Measurements from ENCODE around the gene C1orf174.
"Not testable (repeated sequence)": the region's sequence is repeated elsewhere in the genome, so short reads cannot be mapped to it uniquely, and the experiment has no call there.

Gene C1orf174

GRCh38 chr1:3925762-3926161 lies 25.7 kb upstream of the C1orf174 start:
- FAIRE-seq: no peak

GRCh38 chr1:3925256-3925655 lies 25.2 kb upstream of the C1orf174 start:
- DNase-seq (ENCODE audit: low spot score) (no peak), FAIRE-seq (no peak)

More at GRCh38 chr1:3925762-3926161, 25.7 kb upstream of the C1orf174 start:
- no peak for DNase-seq (ENCODE audit: low spot score)

GRCh38 chr1:3924825-3925220 lies 24.8 kb upstream of the C1orf174 start:
- FAIRE-seq: peak; percentile 75
- DNase-seq (ENCODE audit: low spot score): peak; percentile 79

- DNase-seq (ENCODE audit: low spot score) (peak; percentile 55), FAIRE-seq (no peak)
These were observed 24.2 kb upstream of the C1orf174 start for GRCh38 chr1:3924186-3924824.

GRCh38 chr1:3923378-3924185 lies 23.5 kb upstream of the C1orf174 start:
- FAIRE-seq: no peak
- DNase-seq (ENCODE audit: low spot score): no peak

GRCh38 chr1:3922851-3923250 lies 22.8 kb upstream of the C1orf174 start:
- FAIRE-seq: no peak
- no peak for DNase-seq (ENCODE audit: low spot score)

GRCh38 chr1:3922201-3922725 lies 22.2 kb upstream of the C1orf174 start:
- FAIRE-seq: no peak
- DNase-seq (ENCODE audit: low spot score): no peak

GRCh38 chr1:3921765-3922164 lies 21.7 kb upstream of the C1orf174 start:
- DNase-seq (ENCODE audit: low spot score) (no peak), FAIRE-seq (no peak)

GRCh38 chr1:3919706-3920105 lies 19.6 kb upstream of the C1orf174 start:
- FAIRE-seq: no peak
- DNase-seq (ENCODE audit: low spot score): no peak

GRCh38 chr1:3918966-3919611 lies 19.0 kb upstream of the C1orf174 start:
- no peak for DNase-seq (ENCODE audit: low spot score)

GRCh38 chr1:3918359-3918758 lies 18.3 kb upstream of the C1orf174 start:
- not testable (repeated sequence) for DNase-seq (ENCODE audit: low spot score); FAIRE-seq

More at GRCh38 chr1:3918966-3919611, 19.0 kb upstream of the C1orf174 start:
- FAIRE-seq: no peak

- no peak for DNase-seq (ENCODE audit: low spot score)
- no peak for FAIRE-seq
These were observed 17.7 kb upstream of the C1orf174 start for GRCh38 chr1:3917761-3918160.

- FAIRE-seq (no peak), DNase-seq (ENCODE audit: low spot score) (no peak)
These were observed 15.6 kb upstream of the C1orf174 start for GRCh38 chr1:3915551-3916121.

- DNase-seq (ENCODE audit: low spot score): no peak
- FAIRE-seq: no peak
These were observed 14.8 kb upstream of the C1orf174 start for GRCh38 chr1:3914911-3915310.

GRCh38 chr1:3914331-3914851 lies 14.3 kb upstream of the C1orf174 start:
- DNase-seq (ENCODE audit: low spot score) (no peak), FAIRE-seq (no peak)

GRCh38 chr1:3912809-3913685 lies 13.0 kb upstream of the C1orf174 start:
- FAIRE-seq: no peak

GRCh38 chr1:3911981-3912808 lies 12.1 kb upstream of the C1orf174 start:
- no peak for FAIRE-seq
- DNase-seq (ENCODE audit: low spot score): no peak

More at GRCh38 chr1:3912809-3913685, 13.0 kb upstream of the C1orf174 start:
- DNase-seq (ENCODE audit: low spot score): no peak

- DNase-seq (ENCODE audit: low spot score) (peak; percentile 79), FAIRE-seq (no peak)
These were observed 11.1 kb upstream of the C1orf174 start for GRCh38 chr1:3910857-3911845.
